Measurements from ENCODE around the gene UNC13A.

GRCh38 chr19:17677002-17677401 is 11.2 kb downstream of the UNC13A start:
- TF ChIP-seq, protein P1, sequence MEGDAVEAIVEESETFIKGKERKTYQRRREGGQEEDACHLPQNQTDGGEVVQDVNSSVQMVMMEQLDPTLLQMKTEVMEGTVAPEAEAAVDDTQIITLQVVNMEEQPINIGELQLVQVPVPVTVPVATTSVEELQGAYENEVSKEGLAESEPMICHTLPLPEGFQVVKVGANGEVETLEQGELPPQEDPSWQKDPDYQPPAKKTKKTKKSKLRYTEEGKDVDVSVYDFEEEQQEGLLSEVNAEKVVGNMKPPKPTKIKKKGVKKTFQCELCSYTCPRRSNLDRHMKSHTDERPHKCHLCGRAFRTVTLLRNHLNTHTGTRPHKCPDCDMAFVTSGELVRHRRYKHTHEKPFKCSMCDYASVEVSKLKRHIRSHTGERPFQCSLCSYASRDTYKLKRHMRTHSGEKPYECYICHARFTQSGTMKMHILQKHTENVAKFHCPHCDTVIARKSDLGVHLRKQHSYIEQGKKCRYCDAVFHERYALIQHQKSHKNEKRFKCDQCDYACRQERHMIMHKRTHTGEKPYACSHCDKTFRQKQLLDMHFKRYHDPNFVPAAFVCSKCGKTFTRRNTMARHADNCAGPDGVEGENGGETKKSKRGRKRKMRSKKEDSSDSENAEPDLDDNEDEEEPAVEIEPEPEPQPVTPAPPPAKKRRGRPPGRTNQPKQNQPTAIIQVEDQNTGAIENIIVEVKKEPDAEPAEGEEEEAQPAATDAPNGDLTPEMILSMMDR (IDR thresholded peaks at IDR 0.05) = no peak
- no peak for TF ChIP-seq EP300 (IDR thresholded peaks at IDR 0.05)

Data from sigmoid colon (tissue), 4 donors.